Measurements from ENCODE around the gene TCERG1L.

The TCERG1L gene

DNA sequence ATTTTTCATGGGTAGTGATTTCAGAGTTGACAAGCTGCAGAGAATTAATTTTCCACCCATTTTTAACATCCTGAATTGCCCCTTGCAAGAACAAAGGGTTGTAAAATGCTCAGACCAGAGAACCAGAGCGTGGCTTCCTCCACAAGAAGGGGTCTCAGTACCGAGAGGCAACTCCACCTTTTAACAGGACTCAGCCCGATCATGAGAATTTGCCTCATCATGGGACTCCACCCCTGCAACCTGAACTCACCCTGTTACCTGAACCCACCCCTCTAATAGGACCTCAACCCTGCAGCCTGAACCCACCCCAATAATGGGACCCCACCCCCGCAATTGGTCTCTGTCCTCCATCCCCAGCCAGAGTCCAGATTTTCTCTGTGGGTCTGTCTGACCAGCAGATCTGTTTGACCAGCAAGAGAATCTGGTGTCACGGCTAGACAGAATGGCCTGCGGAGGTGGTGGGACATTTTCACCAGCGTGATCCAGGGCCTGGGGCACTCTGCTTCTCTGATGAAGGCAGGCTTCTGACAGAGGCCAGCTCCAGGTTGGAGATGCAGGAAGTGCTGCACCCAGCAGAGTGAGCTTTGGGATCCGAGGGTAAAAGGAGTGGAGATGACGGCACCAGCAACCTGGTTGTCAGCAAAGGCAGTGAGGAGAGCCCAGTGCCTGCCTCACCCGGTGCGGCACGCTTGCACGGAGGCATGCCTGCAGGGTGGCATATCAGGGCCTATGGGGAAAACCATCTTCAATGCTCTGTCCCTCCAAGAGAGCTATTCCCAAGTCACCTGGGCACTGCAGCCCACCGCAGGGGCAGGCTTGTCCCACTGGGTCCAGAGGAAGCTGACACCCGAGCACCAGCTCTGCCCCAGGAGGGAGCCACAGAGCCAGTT lies 136.6 kb downstream of the TCERG1L start:
- H3K9ac ChIP-seq (ENCODE audit: low read length): no peak overlapping the region
- H3K4me3 ChIP-seq (ENCODE audit: low read length): no peak overlapping the region
- H3K9me3 ChIP-seq (ENCODE audit: control insufficient read depth, low read depth, low read length): no peaks in the 10 kb centered on the region
- no peaks in the 10 kb centered on the region for H3K27me3 ChIP-seq (ENCODE audit: control insufficient read depth, insufficient read depth, low read length)
- no peak overlapping the region for H3K27ac ChIP-seq (ENCODE audit: low read length)
- H3K4me1 ChIP-seq (ENCODE audit: control insufficient read depth, low read depth, low read length): no peaks in the 10 kb centered on the region
- no peaks in the 10 kb centered on the region for H3K36me3 ChIP-seq (ENCODE audit: control insufficient read depth, low read depth, low read length)

DNA sequence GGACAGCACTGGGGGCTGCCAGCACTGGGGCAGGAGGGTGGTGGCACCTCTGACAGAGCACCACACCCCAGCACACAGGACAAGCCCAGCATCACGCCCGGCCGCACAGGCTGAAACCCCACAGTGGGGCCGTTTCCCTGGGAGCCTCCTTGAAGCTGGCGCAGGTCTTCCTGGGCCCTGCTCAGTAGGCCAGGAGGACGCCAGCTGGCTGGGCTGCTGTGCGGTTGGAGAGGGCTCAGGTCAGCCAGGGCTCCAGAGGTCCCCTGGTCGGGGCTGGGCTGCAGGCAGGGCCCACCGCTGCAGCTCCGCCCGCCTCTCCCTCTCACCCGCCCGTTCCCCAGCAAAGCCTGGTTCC lies 137.3 kb downstream of the TCERG1L start:
- no peak overlapping the region for H3K4me3 ChIP-seq (ENCODE audit: low read length)
- H3K9ac ChIP-seq (ENCODE audit: low read length): no peak overlapping the region
- no peaks in the 10 kb centered on the region for H3K4me1 ChIP-seq (ENCODE audit: control insufficient read depth, low read depth, low read length)
- no peaks in the 10 kb centered on the region for H3K9me3 ChIP-seq (ENCODE audit: control insufficient read depth, low read depth, low read length)
- H3K27me3 ChIP-seq (ENCODE audit: control insufficient read depth, insufficient read depth, low read length): no peaks in the 10 kb centered on the region
- no peaks in the 10 kb centered on the region for H3K36me3 ChIP-seq (ENCODE audit: control insufficient read depth, low read depth, low read length)
- no peak overlapping the region for H3K27ac ChIP-seq (ENCODE audit: low read length)

- H3K9ac ChIP-seq (ENCODE audit: low read length): no peak overlapping the region
- H3K27me3 ChIP-seq (ENCODE audit: control insufficient read depth, insufficient read depth, low read length): no peaks in the 10 kb centered on the region
- no peak overlapping the region for H3K4me3 ChIP-seq (ENCODE audit: low read length)
- no peaks in the 10 kb centered on the region for H3K9me3 ChIP-seq (ENCODE audit: control insufficient read depth, low read depth, low read length)
- H3K36me3 ChIP-seq (ENCODE audit: control insufficient read depth, low read depth, low read length): no peaks in the 10 kb centered on the region
- no peaks in the 10 kb centered on the region for H3K4me1 ChIP-seq (ENCODE audit: control insufficient read depth, low read depth, low read length)
- no peak overlapping the region for H3K27ac ChIP-seq (ENCODE audit: low read length)
Measured at GRCh38 chr10:131173484-131174210, 137.9 kb downstream of the TCERG1L start.

- H3K9ac ChIP-seq (ENCODE audit: low read length): no peak overlapping the region
- no peaks in the 10 kb centered on the region for H3K9me3 ChIP-seq (ENCODE audit: control insufficient read depth, low read depth, low read length)
- H3K36me3 ChIP-seq (ENCODE audit: control insufficient read depth, low read depth, low read length): no peaks in the 10 kb centered on the region
- H3K4me1 ChIP-seq (ENCODE audit: control insufficient read depth, low read depth, low read length): no peaks in the 10 kb centered on the region
- no peaks in the 10 kb centered on the region for H3K27me3 ChIP-seq (ENCODE audit: control insufficient read depth, insufficient read depth, low read length)
- no peak overlapping the region for H3K27ac ChIP-seq (ENCODE audit: low read length)
- no peak overlapping the region for H3K4me3 ChIP-seq (ENCODE audit: low read length)
Measured at GRCh38 chr10:131172433-131172832, 139.1 kb downstream of the TCERG1L start.

GRCh38 chr10:131169146-131169545 lies 142.4 kb downstream of the TCERG1L start:
- no peak overlapping the region for H3K27ac ChIP-seq (ENCODE audit: low read length)
- no peaks in the 10 kb centered on the region for H3K4me1 ChIP-seq (ENCODE audit: control insufficient read depth, low read depth, low read length)
- no peaks in the 10 kb centered on the region for H3K36me3 ChIP-seq (ENCODE audit: control insufficient read depth, low read depth, low read length)
- H3K9me3 ChIP-seq (ENCODE audit: control insufficient read depth, low read depth, low read length): no peaks in the 10 kb centered on the region
- no peak overlapping the region for H3K4me3 ChIP-seq (ENCODE audit: low read length)
- H3K9ac ChIP-seq (ENCODE audit: low read length): no peak overlapping the region
- no peaks in the 10 kb centered on the region for H3K27me3 ChIP-seq (ENCODE audit: control insufficient read depth, insufficient read depth, low read length)

DNA sequence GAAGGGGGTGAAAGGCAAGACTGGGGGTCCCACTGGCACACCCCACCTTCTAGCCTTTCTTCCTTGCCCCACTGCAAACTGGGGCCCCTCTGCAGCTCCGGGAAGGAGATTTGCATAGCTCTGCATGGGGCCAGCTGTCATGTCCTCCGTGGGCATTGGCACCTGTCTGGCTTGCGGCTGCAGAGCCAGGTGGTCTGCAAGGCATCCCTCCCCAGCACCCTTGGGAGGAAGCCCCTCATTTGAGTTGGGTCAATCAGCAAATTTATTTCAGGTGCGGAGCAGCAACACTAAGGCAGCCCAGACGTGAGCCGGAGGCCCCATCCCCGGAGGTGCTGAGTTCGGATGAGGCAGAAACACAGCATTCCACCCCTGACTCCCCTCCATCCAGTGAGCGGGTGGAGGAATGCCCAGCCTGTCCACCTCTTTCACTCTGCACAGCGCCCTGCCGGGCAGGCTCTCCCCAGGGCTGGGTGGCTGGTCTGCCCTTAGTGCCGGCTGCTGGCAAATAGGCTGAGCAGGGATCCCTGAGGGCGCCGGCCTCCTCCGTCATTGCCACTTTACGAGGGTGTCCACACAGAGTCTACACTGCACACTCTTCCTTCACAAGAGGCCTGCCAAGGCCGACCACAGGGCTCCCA lies 143.2 kb downstream of the TCERG1L start:
- no peak overlapping the region for H3K9ac ChIP-seq (ENCODE audit: low read length)
- H3K27me3 ChIP-seq (ENCODE audit: control insufficient read depth, insufficient read depth, low read length): no peaks in the 10 kb centered on the region
- H3K4me3 ChIP-seq (ENCODE audit: low read length): no peak overlapping the region
- no peaks in the 10 kb centered on the region for H3K9me3 ChIP-seq (ENCODE audit: control insufficient read depth, low read depth, low read length)
- no peaks in the 10 kb centered on the region for H3K36me3 ChIP-seq (ENCODE audit: control insufficient read depth, low read depth, low read length)
- no peaks in the 10 kb centered on the region for H3K4me1 ChIP-seq (ENCODE audit: control insufficient read depth, low read depth, low read length)
- no peak overlapping the region for H3K27ac ChIP-seq (ENCODE audit: low read length)

DNA sequence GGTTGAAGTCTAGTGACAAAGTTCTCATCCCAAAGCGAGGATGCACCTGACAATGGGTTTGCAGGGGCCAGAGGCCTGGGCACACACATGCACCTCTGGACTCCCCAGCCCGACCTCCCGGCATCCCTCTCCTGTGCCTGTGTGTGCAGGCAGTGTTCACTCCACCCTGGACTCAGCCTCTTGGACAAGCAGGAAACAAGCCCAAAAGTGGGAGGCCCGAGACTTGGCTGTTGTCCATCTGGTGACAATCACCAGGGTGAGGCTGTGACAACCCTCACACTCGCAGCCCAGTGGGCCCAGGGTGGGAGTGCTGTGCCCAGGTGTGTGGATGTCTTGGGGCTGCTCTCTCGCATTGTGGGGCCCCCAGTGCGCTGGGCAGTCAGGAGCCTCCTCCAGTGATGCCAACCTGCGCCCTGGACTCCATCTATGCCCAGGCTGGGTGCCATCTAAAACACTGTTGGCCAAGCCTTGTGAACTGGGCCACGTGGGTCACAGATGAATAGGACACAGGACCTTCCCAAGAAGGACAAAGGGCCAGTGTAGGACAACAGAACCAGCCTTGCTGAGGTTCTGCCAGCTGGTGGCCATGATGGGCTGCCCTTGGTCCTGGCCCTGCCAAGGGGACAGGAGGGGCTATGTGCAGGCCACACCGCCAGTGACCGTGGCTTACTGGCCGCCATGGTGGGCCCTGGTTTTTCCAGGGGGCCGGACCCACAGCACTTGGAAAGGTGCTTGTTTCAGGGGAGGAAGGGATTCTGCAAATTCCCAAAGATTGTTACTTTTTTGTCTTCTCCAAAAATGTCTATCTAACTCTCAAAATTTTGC lies 144.3 kb downstream of the TCERG1L start:
- H3K36me3 ChIP-seq (ENCODE audit: control insufficient read depth, low read depth, low read length): no peaks in the 10 kb centered on the region
- H3K9ac ChIP-seq (ENCODE audit: low read length): no peak overlapping the region
- no peaks in the 10 kb centered on the region for H3K27me3 ChIP-seq (ENCODE audit: control insufficient read depth, insufficient read depth, low read length)
- H3K4me1 ChIP-seq (ENCODE audit: control insufficient read depth, low read depth, low read length): no peaks in the 10 kb centered on the region
- H3K27ac ChIP-seq (ENCODE audit: low read length): no peak overlapping the region
- H3K9me3 ChIP-seq (ENCODE audit: control insufficient read depth, low read depth, low read length): no peaks in the 10 kb centered on the region
- no peak overlapping the region for H3K4me3 ChIP-seq (ENCODE audit: low read length)

DNA sequence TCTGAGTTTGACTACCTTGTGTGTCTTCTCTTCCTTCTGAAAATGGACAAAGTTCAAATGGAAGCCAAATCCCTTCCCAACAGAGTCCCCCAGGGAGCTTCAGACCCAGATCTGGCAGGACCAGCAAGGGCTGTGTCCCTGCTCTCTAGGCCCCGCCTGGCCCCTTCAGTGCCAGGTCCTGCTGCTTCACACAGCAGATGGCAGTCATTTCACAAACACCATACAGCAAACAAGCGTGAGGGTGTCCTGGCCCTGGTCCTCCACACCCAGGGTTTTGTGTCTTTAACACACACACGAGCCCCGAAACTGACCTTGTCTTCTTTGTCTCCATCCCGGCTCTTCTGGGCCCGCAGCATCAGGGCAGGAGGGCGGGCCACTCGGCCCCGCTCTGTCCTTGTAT lies 145.0 kb downstream of the TCERG1L start:
- Histone ChIP-seq H3K4me1 (ENCODE audit: control insufficient read depth, low read depth, low read length) (no peaks in the 10 kb centered on the region), H3K36me3 (ENCODE audit: control insufficient read depth, low read depth, low read length) (no peaks in the 10 kb centered on the region), H3K4me3 (ENCODE audit: low read length) (no peak overlapping the region), H3K27ac (ENCODE audit: low read length) (no peak overlapping the region), H3K9me3 (ENCODE audit: control insufficient read depth, low read depth, low read length) (no peaks in the 10 kb centered on the region), H3K27me3 (ENCODE audit: control insufficient read depth, insufficient read depth, low read length) (no peaks in the 10 kb centered on the region), H3K9ac (ENCODE audit: low read length) (no peak overlapping the region)

DNA sequence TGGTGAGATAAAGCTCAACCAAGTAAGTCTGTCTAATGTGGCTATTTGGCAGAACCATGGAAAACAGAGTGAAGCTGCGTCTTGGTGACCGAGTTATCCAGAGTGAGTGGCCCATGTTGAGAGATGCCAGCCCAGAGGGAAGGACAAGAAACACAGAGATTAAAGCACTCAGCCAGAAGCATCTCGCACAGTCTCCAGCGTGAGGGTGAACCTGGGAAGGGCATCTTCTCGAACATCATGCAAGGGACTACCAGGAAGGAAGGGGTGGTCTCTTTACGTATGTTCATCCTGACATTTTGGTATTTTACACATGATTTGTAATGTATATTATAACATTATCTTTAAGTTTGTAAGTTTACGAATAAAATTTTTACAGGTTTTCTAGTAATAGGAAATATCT lies 146.4 kb downstream of the TCERG1L start:
- no peaks in the 10 kb centered on the region for H3K9me3 ChIP-seq (ENCODE audit: control insufficient read depth, low read depth, low read length)
- H3K4me1 ChIP-seq (ENCODE audit: control insufficient read depth, low read depth, low read length): no peaks in the 10 kb centered on the region
- no peak overlapping the region for H3K4me3 ChIP-seq (ENCODE audit: low read length)
- H3K9ac ChIP-seq (ENCODE audit: low read length): no peak overlapping the region
- no peak overlapping the region for H3K27ac ChIP-seq (ENCODE audit: low read length)
- no peaks in the 10 kb centered on the region for H3K27me3 ChIP-seq (ENCODE audit: control insufficient read depth, insufficient read depth, low read length)
- H3K36me3 ChIP-seq (ENCODE audit: control insufficient read depth, low read depth, low read length): no peaks in the 10 kb centered on the region

GRCh38 chr10:131162866-131163843 lies 148.4 kb downstream of the TCERG1L start:
- Histone ChIP-seq H3K9ac (ENCODE audit: low read length) (no peak overlapping the region), H3K9me3 (ENCODE audit: control insufficient read depth, low read depth, low read length) (no peaks in the 10 kb centered on the region)

More at GRCh38 chr10:131162866-131163843, 148.4 kb downstream of the TCERG1L start:
- H3K27ac ChIP-seq (ENCODE audit: low read length): no peak overlapping the region
- no peaks in the 10 kb centered on the region for H3K36me3 ChIP-seq (ENCODE audit: control insufficient read depth, low read depth, low read length)
- H3K27me3 ChIP-seq (ENCODE audit: control insufficient read depth, insufficient read depth, low read length): no peaks in the 10 kb centered on the region
- H3K4me1 ChIP-seq (ENCODE audit: control insufficient read depth, low read depth, low read length): no peaks in the 10 kb centered on the region
- no peak overlapping the region for H3K4me3 ChIP-seq (ENCODE audit: low read length)
